ENCODE measurements around the gene ADM.

- TF ChIP-seq, protein P1, sequence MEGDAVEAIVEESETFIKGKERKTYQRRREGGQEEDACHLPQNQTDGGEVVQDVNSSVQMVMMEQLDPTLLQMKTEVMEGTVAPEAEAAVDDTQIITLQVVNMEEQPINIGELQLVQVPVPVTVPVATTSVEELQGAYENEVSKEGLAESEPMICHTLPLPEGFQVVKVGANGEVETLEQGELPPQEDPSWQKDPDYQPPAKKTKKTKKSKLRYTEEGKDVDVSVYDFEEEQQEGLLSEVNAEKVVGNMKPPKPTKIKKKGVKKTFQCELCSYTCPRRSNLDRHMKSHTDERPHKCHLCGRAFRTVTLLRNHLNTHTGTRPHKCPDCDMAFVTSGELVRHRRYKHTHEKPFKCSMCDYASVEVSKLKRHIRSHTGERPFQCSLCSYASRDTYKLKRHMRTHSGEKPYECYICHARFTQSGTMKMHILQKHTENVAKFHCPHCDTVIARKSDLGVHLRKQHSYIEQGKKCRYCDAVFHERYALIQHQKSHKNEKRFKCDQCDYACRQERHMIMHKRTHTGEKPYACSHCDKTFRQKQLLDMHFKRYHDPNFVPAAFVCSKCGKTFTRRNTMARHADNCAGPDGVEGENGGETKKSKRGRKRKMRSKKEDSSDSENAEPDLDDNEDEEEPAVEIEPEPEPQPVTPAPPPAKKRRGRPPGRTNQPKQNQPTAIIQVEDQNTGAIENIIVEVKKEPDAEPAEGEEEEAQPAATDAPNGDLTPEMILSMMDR (IDR thresholded peaks at IDR 0.05): no peak
- TF ChIP-seq, protein P2, sequence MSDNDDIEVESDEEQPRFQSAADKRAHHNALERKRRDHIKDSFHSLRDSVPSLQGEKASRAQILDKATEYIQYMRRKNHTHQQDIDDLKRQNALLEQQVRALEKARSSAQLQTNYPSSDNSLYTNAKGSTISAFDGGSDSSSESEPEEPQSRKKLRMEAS (IDR thresholded peaks at IDR 0.05): no peak
- TF ChIP-seq EHMT2 (IDR thresholded peaks at IDR 0.05; ENCODE audit: low read depth) (no peak), POLR2AphosphoS2 (conservative IDR thresholded peaks at IDR 0.05; ENCODE audit: low read length) (no peak), BCL3 (IDR thresholded peaks at IDR 0.05) (no peak), MAFK (IDR thresholded peaks at IDR 0.05; ENCODE audit: partially characterized antibody) (no peak), KDM5A (IDR thresholded peaks at IDR 0.05) (no peak), POLR2A (IDR thresholded peaks at IDR 0.05; ENCODE audit: low read length) (no peak), RARB (CRISPR knock-in tag; IDR thresholded peaks at IDR 0.05) (no peak), CBX8 (IDR thresholded peaks at IDR 0.05) (no peak)
Observed at GRCh38 chr11:10338287-10338686, 33.4 kb downstream of the ADM start.

All from A549 (cell line).